BJ (cell line): ENCODE data around the gene NUDT9. TPM values are rescaled to one million over a fixed set of nuclear protein-coding genes. Genes with fewer than 3 reads are reported as not detected.
"Not testable (repeated sequence)": the region's sequence is repeated elsewhere in the genome, so short reads cannot be mapped to it uniquely, and the experiment has no call there.

ENCODE experiments used
- CTCF ChIA-PET: fragments of 350-600 bp; formaldehyde crosslinking; extraction: SDS; loops from one replicate; lab custom pipeline; 2021; ENCODE audit warnings: antibody characterized with exemption, inconsistent platforms; lab: Yijun Ruan, JAX
- POLR2A ChIA-PET: fragments of 300-600 bp; sonication (Branson Sonifier 250); formaldehyde crosslinking; extraction: SDS; loops from one replicate; lab custom pipeline; 2021; ENCODE audit warnings: antibody characterized with exemption; lab: Charles Lee
- DNase-seq: peaks from one replicate; pipeline ENCODE4 v3.0.0-alpha.2; 2011; ENCODE audit warnings: low read depth
- H3K27me3 ChIP-seq: 2 replicates; pipeline ENCODE4 v1.6.0; 2011; ENCODE audit warnings: low read length; ENCODE audit not compliant: control insufficient read depth, insufficient read depth
- H3K36me3 ChIP-seq: 2 replicates; pipeline ENCODE4 v1.5.1; 2011; ENCODE audit warnings: low read length; ENCODE audit not compliant: control insufficient read depth, insufficient read depth
- H3K4me3 ChIP-seq: 2 replicates; pipeline ENCODE4 v1.5.1; 2011; ENCODE audit warnings: low read depth, mild to moderate bottlenecking, control low read depth, low read length
- CTCF ChIP-seq: IDR thresholded peaks from 2 replicates; pipeline ENCODE4 v1.5.1; 2011; ENCODE audit warnings: low read depth, mild to moderate bottlenecking, control low read depth, inconsistent platforms, low read length, moderate library complexity; ENCODE audit not compliant: insufficient read depth
- polyA plus RNA-seq: library from polyadenylated mRNA; depleted of rRNA; stranded (reverse); fragments of >200 nt; gene quantifications from 2 replicates; pipeline ENCODE4 v1.2.3, GENCODE V29; 2011

Gene NUDT9
- polyA plus RNA-seq, 1 experiment, result 12.0 TPM

- POLR2A ChIA-PET, result no interaction called here
- Histone ChIP-seq H3K4me3 (no peak overlapping the region), H3K36me3 (peaks cover 3% of the 10 kb centered on the region; the same call in 1 of the 2 replicates), H3K27me3 (no peaks in the 10 kb centered on the region)
- no peak for DNase-seq
- no peak for TF ChIP-seq CTCF
- CTCF ChIA-PET, result interaction anchor here (0.6 to 1.3 kb wide), 2 partner anchors 22 to 559 kb away, joined by 3 to 4 read pairs; no protein-coding TSS in a partner anchor
Measured at GRCh38 chr4:87442889-87443288, 20.5 kb downstream of the NUDT9 start.

- peaks cover 3% of the 10 kb centered on the region; the same call in 1 of the 2 replicates for H3K36me3 ChIP-seq
- no peaks in the 10 kb centered on the region for H3K27me3 ChIP-seq
- DNase-seq, result no peak
- ChIA-PET POLR2A (no interaction called here), CTCF (interaction anchor here (1.2 kb wide), 1 partner anchor 69 kb away, joined by 4 read pairs; no protein-coding TSS in a partner anchor)
- no peak overlapping the region for H3K4me3 ChIP-seq
- TF ChIP-seq CTCF, result no peak
Measured at GRCh38 chr4:87444741-87445140, 22.4 kb downstream of the NUDT9 start.

- TF ChIP-seq CTCF, result no peak
- no peaks in the 10 kb centered on the region for H3K27me3 ChIP-seq
- no peak for DNase-seq
- ChIA-PET POLR2A (no interaction called here), CTCF (interaction anchor here (1.2 kb wide), 1 partner anchor 70 kb away, joined by 4 read pairs; no protein-coding TSS in a partner anchor)
- peaks cover 3% of the 10 kb centered on the region; the same call in 1 of the 2 replicates for H3K36me3 ChIP-seq
- H3K4me3 ChIP-seq, result no peak overlapping the region
Measured at GRCh38 chr4:87445964-87446363, 23.6 kb downstream of the NUDT9 start.

GRCh38 chr4:87446375-87446774 lies 24.0 kb downstream of the NUDT9 start:
- H3K36me3 ChIP-seq, CTCF ChIA-PET, H3K27me3 ChIP-seq, POLR2A ChIA-PET, H3K4me3 ChIP-seq, DNase-seq: not testable (repeated sequence)

GRCh38 chr4:87451537-87451936 lies 29.2 kb downstream of the NUDT9 start:
- no peak for TF ChIP-seq CTCF
- DNase-seq, result no peak
- Histone ChIP-seq H3K4me3 (no peak overlapping the region), H3K36me3 (no peaks in the 10 kb centered on the region), H3K27me3 (no peaks in the 10 kb centered on the region)
- POLR2A ChIA-PET, result no interaction called here
- CTCF ChIA-PET, result interaction anchor here (1.2 to 2.0 kb wide), 3 partner anchors 63 to 88 kb away, joined by 3 to 5 read pairs (median 3); no protein-coding TSS in a partner anchor

- Histone ChIP-seq H3K36me3 (no peaks in the 10 kb centered on the region), H3K27me3 (no peaks in the 10 kb centered on the region), H3K4me3 (no peak overlapping the region)
- DNase-seq, result no peak
- TF ChIP-seq CTCF, result no peak
- ChIA-PET POLR2A (no interaction called here), CTCF (no interaction called here)
Measured at GRCh38 chr4:87458913-87459312, 36.5 kb downstream of the NUDT9 start.
